ENCODE data around the gene HLA-DMA.

HLA-DMA gene

GRCh38 chr6:32932132-32932868, 20.6 kb downstream of the HLA-DMA start:
- DNase-seq, result no peak

DNA sequence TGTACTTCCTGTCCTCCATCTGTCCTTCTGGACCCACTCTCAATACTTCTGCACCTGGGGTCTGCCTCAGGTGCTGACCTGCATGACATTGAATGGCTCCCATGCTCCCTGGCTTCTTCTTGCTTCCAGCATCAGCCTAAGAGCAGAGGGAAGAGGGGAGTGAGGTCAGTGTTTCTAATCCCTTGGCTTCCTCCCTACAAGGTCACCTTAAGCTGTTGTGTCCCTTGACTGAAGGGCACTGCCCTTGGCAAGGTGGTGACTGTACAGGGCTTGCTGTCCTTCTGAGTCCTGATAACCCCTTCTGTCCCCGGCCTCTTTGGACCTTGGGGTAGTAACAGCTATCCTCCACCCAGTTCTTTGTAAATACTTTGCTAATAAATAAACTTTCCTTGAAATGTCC, 21.7 kb downstream of the HLA-DMA start:
- no peak for DNase-seq

GRCh38 chr6:32922083-32922482, 30.8 kb downstream of the HLA-DMA start:
- no peak for DNase-seq

GRCh38 chr6:32920715-32921114, 32.2 kb downstream of the HLA-DMA start:
- DNase-seq, result peak in 1 of 2 experiments; percentile 11

- no peak for DNase-seq
Observed at GRCh38 chr6:32912951-32913350, 39.9 kb downstream of the HLA-DMA start.

DNA sequence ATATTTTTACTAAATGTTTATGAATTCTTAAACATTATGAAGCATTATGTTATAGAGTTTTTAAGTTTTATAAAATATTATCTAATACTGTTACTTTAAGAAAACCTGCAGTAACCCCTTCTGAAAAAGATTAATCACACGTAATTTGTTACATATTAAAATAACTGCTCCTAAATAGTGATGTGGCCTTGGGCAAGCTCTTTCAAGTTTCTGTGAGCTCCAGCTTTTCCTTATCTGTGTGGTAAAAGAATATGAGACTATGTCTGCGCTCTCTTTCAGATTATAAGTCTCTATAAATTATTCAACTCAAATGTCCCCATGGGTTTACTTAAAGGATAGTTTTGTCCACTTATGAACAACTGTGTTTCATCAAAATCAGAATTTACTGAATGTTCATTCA, 44.0 kb downstream of the HLA-DMA start:
- DNase-seq, result no peak

- no peak for DNase-seq
Observed at GRCh38 chr6:32906539-32906938, 46.4 kb downstream of the HLA-DMA start.

GRCh38 chr6:32905078-32905477, 47.8 kb downstream of the HLA-DMA start:
- no peak for DNase-seq

DNA sequence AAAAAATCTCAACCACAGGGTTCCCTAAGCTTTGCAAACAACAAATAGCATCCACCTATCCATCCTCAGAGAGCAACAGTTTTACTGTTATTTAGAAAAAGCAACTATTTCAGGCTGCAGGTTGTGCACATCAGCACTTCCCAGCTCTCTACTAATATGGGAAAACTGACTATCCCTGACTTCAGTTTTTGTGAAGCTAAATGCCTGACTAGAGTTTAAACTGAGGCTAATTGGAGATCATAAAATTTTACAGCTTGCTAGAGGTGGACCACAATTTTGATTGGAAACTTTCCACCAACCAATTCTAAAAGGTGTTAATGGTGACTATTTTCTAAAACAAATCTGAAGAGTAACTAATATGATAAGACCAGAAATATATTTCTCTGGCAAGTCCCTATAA, 48.9 kb downstream of the HLA-DMA start:
- DNase-seq, result no peak
